DMS53 (cell line): ENCODE data around the gene GORASP1.

Experiments used
- DNase-seq: peaks from one replicate; lab custom pipeline; 2025; lab: John Stamatoyannopoulos, UW

GORASP1 gene

DNA sequence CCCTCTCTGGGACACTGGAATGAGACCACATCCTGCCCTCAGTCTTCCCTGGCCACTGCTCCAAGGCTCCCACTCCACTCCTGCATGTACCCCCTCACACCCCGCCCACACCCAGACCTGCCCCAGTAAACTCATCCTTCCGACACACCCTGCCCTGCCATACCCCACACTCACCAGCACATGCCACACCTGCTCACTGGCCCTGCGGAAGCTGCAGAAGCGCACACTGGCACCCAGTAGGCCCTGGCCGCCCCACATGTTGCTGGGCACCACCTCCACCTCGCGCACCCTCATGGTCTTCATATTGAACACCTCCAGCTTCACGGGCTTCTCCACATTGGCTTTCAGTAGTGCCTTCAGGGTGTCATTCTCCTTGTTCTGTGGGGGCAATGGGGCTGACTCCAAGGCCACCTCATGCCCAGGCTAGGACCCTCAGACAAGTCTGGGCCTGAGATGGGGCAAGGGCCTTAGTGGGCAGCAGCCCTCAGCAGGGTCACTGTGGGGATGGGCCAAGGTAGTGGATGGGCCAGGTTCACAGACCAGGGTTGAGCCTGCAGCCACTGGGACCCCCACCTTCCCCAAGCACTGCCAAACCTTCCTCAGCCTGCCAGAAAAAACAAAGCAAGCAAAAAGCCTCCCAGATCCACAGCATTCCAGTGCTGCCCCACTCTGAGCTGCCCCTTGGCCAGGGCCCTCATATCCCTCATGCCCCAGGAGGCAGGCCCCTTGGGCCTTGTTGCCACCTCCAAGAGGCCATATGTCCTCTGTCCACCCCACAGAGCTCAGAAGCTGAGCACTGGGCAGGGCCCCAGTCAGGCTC lies 4.7 kb downstream of the GORASP1 start:
- DNase-seq, result no peak

GRCh38 chr3:39101022-39101689 lies 6.3 kb downstream of the GORASP1 start:
- DNase-seq, result peak; percentile 49

DNA sequence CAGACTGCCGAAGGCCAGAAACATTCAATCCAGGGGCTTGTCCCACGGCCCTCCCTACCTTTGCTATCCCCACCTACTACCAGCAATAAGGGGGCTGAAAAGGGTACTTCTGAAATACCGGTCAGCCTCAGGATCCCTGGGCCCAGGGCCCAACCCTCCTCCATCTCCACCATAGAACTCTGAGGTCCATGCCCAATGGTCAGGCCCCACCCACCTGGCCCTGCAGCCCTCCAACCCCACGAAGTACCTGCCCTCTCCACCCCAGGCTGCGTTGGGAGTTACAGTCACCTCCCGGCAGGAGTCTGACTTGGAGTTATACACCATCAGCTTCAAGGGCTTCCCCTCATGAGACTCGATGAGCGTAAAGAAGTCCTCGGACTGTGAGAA lies 6.9 kb downstream of the GORASP1 start:
- DNase-seq, result no peak

DNA sequence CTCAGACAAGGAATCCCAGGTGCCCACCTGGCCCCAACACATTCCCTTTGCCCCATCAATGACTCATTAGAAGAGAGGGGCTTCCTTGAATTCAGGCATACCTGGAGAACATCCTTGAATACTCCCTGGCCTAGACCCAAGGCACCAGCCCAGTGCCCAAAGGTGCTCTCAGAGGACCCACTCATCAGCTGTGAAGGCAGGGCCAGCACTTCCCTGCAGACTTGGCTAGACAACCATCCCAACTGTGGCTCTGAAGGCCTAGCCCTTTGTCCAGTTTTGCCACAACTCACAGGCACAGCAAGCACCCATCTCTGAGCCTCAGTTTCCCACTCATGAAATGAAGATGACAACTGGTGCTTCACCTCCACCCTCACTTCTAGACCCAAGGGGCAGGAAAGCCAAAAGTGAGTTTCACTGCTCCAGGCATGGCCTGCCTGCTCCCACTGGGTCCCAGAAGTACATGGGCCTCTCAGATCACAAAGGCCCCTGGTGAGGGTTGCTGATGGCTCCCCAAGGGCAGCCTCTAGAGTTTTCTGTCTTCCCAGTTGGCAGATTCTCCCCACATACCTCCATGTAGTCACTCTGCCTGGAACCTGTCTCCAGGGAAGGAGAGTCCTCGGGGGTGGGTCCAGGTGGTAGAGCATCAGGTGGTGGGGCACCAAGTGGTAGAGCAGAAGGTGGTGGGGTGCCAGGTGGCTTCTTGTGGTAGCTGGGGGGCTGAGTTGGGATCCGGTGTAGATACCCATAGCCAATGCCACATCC lies 7.5 kb downstream of the GORASP1 start:
- DNase-seq, result no peak

GRCh38 chr3:39099242-39099641 lies 8.2 kb downstream of the GORASP1 start:
- DNase-seq, result no peak

DNA sequence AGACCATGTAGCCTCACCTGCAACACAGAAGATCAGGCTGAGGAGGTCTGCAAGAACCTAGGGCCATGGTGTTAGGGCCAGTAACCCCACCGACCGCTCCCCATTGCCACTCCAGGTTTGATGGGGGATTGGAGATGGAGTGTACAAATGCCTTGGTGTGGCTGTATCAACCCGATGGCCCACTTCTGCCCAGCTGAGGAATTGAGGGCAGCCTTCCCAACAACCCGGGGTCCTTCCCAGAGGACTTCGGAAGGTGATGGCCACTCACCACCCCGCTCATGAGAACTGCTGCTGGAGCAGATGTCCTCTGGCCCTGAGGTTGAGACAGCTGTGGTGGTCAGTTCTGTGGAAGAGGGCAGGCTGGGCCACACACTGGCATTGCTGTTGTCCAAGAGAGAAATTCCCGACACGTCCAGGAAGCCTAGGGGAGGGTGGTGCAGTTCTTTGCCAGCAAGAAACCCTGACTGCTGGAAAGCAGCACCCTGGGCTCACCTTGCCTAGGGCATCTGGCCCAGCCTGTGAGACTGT lies 8.9 kb downstream of the GORASP1 start:
- no peak for DNase-seq

DNA sequence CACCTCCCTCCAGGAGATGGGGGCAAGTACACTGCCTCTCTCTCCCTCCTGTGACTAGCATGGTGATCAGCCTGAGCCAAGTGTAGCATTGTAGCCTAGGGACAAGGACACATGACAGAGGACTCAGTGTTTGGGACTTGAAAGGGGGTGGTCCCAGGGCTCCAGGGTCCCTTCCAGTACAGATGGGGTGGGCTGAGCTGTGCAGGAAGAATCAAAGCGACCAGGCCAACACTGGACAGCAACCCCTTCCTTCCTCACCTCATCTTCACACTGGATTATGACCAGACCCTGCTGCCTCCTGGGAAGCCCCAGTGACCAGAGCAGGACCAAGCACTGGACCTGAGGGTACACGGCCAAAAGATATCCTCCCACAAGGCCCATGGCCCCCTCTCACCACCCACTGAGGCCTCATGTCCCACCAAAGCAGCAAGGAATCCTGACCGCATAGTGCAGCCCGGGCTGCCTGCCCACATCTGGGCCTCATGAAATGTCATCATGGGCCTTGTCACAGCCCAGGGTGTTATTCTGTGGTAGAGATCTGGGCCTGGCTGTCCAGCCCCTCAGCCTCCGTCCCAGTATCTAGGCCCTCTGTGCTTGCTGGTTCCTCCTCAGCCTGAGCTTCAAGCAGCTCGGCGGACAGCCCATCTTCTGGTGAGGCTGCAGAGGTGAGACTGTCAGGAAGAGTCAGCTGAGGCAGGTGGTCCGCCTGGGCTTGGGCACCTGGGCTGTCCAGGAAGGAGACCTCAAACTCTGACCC lies 9.5 kb downstream of the GORASP1 start:
- no peak for DNase-seq

DNA sequence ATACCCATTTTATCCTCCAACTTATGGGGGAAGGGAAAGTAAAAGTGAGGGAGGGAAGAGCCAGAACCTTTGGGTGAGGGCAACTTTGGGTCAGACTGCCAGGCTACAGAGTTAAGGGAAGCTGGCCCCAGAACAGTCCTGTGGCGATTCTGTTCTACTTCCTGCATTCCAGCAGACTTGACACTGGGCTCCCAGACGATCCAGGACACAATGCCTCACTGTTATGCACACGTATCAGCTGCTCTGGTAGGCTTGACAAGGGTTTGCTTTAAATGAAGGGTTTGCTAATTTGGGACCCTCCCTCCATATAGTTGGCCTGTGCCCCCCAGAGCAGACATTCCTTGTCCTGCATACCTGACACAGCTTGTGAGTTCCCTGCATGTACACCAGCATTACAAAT lies 10.7 kb downstream of the GORASP1 start:
- no peak for DNase-seq

- no peak for DNase-seq
These were observed 11.6 kb downstream of the GORASP1 start for GRCh38 chr3:39095778-39096177.

DNA sequence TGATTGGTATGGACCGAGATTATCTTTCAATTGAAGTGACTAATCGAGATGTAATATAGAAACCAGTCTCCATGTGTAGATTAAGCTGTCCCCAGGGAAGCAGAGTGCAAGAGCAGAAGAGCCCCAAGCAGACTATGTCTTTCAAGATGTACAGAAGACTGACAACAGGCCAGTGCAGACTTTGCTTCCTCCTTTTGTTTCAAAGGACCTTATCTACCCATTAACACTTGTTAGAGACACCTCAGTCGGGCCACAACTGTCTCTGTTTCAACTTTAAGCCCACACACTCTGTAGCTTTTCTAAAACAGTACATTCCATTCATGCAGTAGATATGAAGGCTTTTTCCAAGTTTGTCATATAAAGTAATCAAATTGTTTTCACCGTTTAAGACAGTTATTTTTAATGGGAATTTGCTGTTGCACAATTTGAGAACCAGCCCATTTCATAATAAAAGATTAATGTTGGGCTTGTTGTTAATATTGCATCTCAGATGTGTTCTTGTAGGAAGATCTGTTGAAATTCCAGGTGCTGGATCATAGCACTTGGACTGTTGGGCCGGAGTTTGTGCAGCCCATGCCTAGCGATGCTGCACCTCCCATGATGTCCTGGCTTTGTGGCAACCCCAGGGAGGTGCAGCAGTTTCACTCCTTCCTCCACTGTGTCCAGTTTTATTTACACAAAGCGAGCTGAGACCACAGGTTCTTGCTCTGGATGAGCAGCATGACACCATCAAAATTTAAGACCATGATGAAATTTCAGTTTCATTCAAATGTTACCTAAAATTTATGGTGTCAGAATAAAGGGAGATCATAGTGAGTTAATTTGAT lies 12.4 kb downstream of the GORASP1 start:
- no peak for DNase-seq

DNA sequence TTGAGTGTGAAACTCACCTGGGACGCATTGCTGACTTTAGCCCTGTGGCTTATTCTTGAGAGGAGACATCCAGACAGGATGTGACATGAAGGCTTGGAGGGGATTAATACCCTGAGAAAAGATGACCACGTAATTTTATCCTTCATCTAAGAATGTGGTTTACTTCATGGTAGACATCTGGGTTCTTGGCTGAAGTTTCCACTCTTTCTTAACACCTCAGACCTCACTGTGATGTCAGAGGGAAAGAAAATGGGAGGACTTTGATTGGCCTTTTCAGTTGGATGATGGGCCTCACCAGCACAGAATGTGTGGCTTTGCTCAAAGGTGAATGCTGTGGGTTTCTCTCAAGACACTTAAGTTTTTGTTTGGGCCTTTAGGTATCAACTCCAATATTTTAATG lies 16.5 kb downstream of the GORASP1 start:
- DNase-seq, result no peak

GRCh38 chr3:39088889-39089288 lies 18.5 kb downstream of the GORASP1 start:
- no peak for DNase-seq

DNA sequence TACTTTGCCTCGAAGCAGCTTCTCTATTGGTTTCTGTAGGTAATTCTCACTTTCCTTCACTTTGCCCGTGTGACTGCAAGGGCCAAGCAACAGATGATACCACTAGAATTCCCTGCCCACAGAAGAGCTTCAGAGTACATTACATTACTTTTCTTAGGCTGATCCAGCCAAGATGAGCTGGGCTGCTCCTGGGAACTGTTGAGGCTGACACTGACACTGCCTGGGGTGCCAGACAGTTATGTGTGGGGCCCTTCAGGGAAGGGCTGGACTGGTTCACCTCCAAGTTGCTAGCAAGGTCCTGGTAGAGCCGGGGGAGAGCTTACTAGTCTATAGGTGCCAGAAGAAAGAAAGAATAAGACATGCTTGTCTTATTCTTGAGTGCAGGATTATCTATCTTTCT lies 19.0 kb downstream of the GORASP1 start:
- DNase-seq, result no peak

DNA sequence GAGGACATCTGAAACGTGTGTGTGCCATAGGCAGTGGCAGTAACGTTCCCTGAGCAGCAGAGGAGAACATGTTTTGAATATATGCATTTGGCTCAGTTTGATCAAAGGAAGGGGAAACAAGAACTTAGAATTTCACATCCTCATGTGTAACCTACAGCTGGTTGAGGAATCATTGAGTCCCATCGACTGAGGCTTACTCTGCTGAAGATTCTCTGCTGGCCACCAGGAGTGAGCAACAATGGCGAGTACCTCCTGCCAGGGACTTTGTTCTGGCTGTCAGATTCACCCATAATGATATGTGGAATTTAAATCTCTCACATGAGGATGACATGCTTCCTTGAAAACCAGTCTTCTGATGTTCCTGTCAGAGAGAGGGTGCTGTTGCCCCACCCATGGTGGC lies 21.3 kb downstream of the GORASP1 start:
- DNase-seq, result no peak

- no peak for DNase-seq
These were observed 24.6 kb downstream of the GORASP1 start for GRCh38 chr3:39082666-39083313.

DNA sequence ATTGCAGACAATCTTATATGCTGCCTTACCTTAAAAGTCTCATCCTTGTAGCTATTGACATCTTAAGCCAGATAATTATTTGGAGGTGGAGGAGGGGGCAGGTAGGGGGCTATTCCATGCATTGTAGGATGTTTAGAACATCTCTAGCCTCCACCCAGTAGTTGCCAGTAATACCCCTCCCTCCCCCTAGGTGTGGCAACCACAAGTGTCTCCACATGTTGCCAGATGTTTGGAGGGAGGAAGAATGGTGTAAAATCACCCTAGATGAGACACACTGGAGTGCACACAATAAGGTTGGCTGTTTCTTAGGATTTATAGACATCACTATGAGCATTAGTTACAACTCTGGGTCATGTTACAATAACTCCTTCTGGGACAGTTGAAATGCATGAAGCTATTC lies 27.4 kb downstream of the GORASP1 start:
- no peak for DNase-seq

- DNase-seq, result no peak
These were observed 27.9 kb downstream of the GORASP1 start for GRCh38 chr3:39079530-39079929.

- no peak for DNase-seq
These were observed 31.5 kb downstream of the GORASP1 start for GRCh38 chr3:39075910-39076309.

- DNase-seq, result no peak
These were observed 38.9 kb downstream of the GORASP1 start for GRCh38 chr3:39068556-39068955.

- DNase-seq, result no peak
These were observed 40.1 kb downstream of the GORASP1 start for GRCh38 chr3:39067286-39067685.

DNA sequence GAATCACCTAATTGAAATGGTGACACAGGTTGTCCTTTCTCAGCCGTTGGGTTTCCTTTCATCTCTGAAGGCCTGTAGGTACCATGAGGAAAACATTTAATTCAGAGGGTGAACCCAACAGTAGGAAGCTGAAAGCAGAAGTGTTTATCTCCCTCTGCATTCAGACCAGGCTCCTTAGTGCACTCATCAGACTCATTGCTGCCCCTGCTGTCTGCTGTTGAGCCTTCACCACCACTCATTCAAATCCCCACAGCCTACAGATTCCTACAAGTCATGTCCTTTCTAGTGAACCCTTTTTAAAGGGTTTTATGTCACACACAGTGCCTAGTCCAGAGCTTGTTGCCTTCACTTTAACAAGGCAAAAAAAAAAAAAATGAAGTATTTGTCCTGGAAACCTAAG lies 42.2 kb downstream of the GORASP1 start:
- DNase-seq, result peak; percentile 10
